ENCODE results near the gene SELENOO.

DNA sequence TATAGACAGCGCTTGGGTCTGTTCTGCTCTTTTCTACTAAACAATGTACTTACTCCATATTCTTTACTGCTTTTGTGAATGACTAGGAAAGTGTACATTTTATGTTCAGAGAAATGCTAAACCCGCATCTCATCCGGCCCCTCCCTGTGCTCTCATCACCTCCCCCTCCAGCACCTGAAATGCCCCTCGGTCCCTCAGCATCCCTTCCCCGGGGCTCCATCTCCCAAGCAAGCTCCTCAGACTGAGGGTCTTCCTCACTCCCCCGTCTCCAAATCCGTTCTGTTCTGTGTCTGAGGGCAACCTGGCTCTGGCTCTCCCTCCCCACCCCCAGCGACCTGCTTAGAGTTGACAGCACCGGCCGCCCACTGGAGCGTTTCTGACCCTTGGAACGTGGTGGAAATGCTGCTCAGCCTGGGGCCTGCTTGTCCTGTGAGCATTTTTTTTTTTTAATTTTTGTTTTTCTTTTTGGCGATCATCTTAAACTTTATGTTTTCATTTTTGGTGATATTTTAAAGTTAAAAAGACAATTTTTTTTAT is 1.4 kb downstream of the SELENOO start:
- TF ChIP-seq, protein P1, sequence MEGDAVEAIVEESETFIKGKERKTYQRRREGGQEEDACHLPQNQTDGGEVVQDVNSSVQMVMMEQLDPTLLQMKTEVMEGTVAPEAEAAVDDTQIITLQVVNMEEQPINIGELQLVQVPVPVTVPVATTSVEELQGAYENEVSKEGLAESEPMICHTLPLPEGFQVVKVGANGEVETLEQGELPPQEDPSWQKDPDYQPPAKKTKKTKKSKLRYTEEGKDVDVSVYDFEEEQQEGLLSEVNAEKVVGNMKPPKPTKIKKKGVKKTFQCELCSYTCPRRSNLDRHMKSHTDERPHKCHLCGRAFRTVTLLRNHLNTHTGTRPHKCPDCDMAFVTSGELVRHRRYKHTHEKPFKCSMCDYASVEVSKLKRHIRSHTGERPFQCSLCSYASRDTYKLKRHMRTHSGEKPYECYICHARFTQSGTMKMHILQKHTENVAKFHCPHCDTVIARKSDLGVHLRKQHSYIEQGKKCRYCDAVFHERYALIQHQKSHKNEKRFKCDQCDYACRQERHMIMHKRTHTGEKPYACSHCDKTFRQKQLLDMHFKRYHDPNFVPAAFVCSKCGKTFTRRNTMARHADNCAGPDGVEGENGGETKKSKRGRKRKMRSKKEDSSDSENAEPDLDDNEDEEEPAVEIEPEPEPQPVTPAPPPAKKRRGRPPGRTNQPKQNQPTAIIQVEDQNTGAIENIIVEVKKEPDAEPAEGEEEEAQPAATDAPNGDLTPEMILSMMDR (IDR thresholded peaks at IDR 0.05): no peak
- TF ChIP-seq POLR2AphosphoS5 (IDR thresholded peaks at IDR 0.05; ENCODE audit: low read depth, low read length): no peak
- TF ChIP-seq SIN3A (IDR thresholded peaks at IDR 0.05; ENCODE audit: borderline replicate concordance, insufficient read depth, low read depth, low read length): no peak
- TF ChIP-seq TCF7L2 (IDR thresholded peaks at IDR 0.05; ENCODE audit: low read depth, low read length): no peak
- TF ChIP-seq, protein P2, sequence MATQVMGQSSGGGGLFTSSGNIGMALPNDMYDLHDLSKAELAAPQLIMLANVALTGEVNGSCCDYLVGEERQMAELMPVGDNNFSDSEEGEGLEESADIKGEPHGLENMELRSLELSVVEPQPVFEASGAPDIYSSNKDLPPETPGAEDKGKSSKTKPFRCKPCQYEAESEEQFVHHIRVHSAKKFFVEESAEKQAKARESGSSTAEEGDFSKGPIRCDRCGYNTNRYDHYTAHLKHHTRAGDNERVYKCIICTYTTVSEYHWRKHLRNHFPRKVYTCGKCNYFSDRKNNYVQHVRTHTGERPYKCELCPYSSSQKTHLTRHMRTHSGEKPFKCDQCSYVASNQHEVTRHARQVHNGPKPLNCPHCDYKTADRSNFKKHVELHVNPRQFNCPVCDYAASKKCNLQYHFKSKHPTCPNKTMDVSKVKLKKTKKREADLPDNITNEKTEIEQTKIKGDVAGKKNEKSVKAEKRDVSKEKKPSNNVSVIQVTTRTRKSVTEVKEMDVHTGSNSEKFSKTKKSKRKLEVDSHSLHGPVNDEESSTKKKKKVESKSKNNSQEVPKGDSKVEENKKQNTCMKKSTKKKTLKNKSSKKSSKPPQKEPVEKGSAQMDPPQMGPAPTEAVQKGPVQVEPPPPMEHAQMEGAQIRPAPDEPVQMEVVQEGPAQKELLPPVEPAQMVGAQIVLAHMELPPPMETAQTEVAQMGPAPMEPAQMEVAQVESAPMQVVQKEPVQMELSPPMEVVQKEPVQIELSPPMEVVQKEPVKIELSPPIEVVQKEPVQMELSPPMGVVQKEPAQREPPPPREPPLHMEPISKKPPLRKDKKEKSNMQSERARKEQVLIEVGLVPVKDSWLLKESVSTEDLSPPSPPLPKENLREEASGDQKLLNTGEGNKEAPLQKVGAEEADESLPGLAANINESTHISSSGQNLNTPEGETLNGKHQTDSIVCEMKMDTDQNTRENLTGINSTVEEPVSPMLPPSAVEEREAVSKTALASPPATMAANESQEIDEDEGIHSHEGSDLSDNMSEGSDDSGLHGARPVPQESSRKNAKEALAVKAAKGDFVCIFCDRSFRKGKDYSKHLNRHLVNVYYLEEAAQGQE (IDR thresholded peaks at IDR 0.05; ENCODE audit: insufficient read depth in 1 of 2, low read depth in 2 of 2, low read length in 1 of 2): no peak
